NCI-H1092 (cell line): ENCODE data around the gene APC2.
"Not testable (repeated sequence)": the region's sequence is repeated elsewhere in the genome, so short reads cannot be mapped to it uniquely, and the experiment has no call there.

Experiments used
- DNase-seq: peaks from one replicate; lab custom pipeline; 2025; lab: John Stamatoyannopoulos, UW

Gene APC2

GRCh38 chr19:1430246-1430645, 19.7 kb upstream of the APC2 start:
- no peak for DNase-seq

GRCh38 chr19:1431759-1432506, 18.0 kb upstream of the APC2 start:
- no peak for DNase-seq

DNA sequence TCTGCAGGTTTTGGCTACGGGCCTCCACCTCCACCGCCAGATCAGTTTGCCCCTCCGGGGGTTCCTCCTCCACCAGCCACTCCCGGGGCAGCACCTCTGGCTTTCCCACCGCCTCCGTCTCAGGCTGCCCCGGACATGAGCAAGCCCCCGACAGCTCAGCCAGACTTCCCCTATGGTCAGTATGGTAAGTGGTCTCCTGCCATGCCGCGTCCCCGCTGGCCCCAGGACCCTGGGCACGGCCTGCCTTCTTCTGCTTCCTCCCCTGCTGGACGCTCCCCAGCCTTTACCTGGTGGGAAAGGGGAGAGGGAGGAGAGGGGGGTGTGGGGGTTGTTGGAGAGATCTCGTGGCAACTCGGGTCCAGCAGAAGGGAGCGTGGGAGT, 17.4 kb upstream of the APC2 start:
- DNase-seq: no peak

DNA sequence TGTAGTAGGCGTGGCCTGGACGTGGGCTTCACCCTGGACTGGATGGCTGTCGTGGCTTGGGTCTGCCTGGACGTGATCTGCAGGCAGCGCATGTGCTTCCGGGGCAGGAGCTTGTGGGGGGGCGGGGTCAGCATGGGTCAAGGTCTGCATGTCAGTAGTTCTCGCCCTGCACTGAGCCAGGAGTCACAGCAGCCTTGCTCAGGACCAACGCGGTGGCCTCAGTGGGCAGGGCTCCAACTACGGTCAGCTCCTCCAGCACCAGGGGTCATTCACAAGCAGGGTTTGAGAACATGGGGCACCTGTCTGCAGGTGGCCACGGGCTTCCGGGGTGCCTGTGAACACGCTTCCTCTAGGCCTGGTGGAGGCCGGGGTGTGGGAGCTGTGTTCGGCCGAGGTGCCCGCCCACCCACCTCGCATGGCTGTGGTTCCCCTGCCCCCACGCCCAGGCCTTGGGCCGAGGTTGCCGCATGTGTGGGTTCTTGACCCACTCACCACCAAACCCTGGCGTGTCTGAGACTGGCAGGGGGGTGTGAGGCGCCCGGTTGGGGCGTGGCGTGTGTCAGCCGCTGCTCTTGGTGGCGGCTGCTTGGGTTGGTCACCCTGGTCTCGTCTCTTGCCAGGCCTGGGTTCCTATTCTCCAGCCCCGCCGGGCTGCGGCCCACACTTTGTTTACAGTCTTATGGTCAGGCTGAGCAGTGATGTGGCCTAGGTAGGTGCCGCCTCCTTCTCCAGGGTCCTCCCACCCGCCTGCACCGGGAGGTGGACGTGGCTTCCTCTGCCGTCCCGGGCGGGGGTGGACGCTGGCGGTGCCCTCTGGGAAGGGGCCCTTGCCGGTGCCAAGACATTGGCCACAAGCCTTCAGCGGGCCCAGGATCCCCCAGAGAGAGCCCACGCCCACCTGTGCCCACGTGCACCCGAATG, 16.5 kb upstream of the APC2 start:
- DNase-seq: no peak

DNA sequence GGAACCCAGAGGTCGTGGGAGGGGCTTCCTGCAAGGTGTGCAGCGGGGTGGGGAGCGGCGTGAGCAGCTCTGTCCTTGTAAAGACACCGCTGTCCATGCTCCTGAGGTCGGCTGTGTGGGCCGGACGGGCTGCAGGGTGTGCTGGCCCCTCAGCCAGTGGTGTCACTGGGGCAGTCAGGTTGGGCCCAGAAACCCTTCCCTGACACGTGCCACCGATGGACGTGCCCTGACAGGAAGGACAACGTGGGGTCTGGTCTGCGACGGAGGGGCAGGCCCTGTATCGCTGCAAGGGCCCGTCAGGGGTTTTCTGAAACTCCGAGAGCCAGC, 15.9 kb upstream of the APC2 start:
- no peak for DNase-seq

- no peak for DNase-seq
These were observed 15.3 kb upstream of the APC2 start for GRCh38 chr19:1434577-1435060.

DNA sequence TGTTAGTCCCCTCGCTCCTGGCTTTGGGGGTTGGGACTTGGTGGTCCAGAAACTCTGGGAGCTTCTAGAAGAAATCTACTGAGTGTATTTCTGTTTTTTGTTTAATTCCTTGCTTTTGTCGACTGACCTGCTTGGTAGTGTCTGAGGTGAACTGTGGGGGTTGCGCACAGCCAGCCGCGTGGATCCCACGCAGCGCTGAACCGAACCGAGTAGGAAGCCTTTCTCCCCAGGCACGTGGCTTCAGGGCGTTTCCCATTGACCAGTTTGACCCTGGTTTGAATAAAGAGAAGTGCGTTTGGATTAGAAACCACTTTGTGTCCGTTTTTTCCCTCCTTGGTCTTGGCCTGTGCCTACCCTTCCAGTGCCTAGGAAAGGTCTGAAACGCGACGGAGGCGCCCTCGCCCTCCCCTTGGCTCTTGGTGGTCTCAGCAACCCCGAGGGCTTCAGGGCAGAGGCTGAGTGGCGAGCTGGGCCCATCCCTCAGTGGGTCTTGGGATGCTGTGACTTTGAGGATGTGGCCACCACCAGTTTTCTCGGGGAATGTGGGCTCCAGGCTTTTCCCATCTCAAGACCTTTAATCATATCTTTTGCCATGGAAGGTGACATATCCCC, 14.4 kb upstream of the APC2 start:
- no peak for DNase-seq

GRCh38 chr19:1437609-1438008, 12.3 kb upstream of the APC2 start:
- no peak for DNase-seq

DNA sequence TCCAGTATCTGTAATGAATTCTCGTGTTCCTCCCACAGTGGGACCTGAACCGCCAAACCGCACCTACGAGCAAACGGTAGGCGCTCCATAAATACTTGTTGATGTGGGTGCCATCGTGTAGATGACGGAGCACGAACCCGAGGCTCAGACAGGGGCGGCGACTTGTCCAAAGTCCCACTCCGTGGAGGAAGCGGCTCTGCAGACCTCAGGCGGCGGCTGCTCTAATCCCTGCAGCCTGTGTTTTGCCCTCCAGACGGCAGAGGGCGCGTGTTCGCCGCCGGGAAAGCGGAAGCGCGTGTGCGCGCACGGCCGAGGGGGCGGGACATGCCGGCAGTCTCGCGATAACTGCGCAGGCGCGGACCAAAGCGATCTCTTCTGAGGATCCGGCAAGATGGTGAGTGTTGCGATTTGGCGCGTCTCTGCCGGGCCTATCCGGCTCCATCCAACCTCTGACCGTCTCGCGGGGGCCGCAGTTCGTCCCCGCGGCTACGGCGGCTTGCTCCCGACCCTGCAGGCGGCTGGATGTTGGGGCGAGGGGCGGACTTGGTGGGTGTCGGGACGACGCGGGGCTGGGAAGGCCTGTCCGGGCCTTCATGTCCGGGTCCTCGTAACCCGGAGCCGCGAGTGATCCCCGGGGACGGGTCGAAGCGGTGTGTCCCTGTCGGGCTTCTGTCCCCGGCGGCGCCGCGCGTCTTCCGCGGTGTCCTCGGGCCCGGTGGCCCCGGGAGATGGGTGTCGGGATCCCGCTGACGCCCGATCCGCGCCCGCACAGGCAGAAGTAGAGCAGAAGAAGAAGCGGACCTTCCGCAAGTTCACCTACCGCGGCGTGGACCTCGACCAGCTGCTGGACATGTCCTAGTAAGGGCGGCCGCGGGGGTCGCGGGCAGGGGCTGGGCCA, 11.6 kb upstream of the APC2 start, which contains the start of gene RPS15:
Gene RPS15, plus strand, starts transcription at position 362 of the 898 bp plus-strand sequence. Its CDS starts 30 bp downstream, at position 392.
- peak; percentile 88 for DNase-seq

- no peak for DNase-seq
These were observed 11.0 kb upstream of the APC2 start for GRCh38 chr19:1438933-1439354.

- DNase-seq: not testable (repeated sequence)
These were observed 10.2 kb upstream of the APC2 start for GRCh38 chr19:1439525-1440417.

GRCh38 chr19:1440418-1440801, 9.5 kb upstream of the APC2 start:
- no peak for DNase-seq

DNA sequence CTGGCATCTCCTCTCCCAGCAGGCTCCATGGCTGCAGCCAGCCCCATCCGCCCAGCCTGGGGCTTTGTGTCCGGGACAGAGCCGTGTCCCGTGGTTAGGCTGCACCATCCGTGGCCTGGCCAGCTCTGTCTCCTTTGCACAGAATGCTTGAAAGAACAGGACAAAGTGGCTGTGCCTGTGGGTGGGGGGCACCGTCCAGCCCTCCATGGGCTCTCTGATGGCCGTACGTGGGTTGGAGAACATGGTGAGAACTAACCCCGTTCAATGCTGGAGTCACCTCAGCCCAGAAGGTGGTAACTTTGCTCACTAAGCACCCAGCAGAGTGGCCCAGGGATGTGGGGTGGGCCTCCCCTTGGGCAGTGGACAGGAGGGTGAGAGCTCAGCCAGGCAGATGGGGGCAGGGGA, 8.9 kb upstream of the APC2 start:
- no peak for DNase-seq

GRCh38 chr19:1441677-1442438, 8.1 kb upstream of the APC2 start:
- no peak for DNase-seq

DNA sequence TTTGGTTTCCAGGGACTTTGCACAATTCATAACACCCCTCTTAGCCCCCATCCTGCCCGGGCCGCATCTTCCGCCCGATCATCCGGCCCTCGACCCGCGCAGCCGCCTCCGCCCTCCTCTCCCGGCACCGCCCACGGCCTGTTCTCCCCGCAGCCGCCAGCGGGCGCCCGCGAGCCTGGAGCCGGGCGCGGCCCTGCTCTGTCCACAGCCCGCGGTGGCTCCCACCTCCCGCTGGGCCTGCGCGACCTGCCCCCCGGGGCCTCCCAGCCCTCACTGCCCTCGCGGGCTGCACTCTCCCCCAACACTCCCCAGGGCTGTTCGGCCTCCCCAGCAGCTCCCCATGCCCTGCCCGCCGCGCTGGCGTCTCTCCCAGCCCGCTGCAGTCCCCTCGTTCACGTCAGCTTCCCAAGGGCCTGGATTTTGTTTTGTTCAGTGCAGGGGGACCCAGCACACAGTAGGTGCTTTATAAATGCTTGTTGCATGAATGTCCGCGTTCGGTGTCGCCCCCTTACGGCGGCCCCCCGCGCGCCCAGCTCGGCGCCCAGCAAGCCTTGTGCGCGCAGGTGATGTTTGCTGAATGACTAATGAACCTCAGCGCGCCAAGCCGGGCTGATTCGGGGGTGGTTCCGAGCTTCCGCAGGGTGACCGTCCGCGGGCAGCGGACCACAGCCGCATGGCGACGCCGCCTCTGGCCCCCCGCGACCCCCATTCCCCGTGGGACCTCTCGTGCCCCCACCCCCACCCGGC, 4.6 kb upstream of the APC2 start:
- DNase-seq: peak; percentile 17

DNA sequence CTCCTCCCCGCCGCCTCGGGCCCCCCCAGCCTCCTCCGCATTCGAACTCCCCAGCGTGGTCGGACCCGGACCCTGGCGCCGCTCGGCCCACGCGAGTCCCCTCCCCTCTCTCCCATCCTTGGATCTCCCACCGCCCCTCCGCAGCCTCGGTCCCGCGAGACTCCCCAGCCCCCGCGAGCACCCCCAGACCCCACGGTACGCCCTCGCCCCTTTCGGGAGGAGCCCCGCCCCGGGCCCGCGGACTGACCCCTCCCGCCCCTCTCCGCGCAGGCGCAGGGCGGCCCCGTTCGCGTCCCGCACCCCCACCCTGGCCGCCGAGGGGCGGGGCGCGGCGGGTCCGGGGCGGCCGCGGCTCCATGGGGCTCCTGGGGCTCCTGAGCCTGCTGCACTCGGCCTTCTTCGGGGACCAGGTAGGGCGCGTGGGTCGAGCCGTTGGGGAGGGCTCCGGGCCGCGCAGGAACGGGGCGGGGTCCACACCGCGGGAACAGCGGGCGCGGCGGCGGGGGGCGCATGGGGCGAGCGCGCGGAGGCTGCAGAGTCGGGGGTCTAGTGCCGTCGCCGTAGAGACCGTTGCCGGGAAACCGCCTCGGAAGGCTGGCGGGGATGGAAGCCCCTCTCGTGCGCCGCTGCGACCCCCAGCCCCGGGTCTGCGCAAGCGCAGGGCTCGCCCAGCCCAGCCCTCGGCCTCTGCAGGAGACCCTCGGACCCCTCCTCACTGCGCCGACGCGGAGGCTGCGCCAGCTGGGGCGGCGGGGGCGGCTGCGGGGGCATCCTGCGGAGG, 3.8 kb upstream of the APC2 start:
- DNase-seq: peak; percentile 54

DNA sequence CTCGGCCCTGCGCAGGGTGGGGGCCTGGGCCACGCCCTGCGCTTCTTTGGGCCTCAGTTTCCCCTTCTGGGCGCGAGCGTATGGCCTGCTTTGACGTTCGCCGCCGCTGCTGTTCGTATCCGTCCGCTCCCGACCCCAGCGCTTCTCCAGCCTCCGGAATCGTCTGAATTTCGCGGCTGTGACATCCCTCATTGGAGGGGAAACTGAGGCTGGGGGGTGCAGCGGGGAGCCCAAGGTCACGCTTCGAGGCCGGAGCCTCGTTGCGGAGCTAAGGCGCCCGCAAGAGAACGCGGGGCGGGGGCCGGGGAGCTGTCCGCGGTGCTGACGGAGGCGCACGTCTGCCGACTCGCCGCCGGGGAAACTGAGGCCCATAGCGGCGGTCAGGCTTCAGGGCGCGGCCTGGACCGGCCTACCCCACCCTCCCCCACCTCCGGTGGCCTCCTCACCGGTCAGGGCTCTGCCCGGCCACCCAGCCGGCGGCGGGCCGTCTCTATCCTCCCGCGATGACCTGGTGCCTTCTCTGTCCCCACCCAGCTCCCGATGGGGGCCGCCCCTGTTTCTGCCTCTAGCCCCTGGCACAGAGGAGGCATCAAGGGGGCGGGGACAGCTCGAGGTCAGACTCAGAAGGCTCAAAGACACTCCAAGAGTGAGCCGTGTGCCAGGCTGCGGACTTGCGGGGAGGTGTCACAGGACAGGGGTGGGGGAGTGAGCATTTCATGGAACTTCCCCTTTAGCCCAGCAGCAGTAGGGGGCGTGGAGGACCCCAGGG, 3.0 kb upstream of the APC2 start:
- DNase-seq: peak; percentile 21

- no peak for DNase-seq
These were observed 2.4 kb upstream of the APC2 start for GRCh38 chr19:1447504-1447903.
